MCF 10A (cell line): ENCODE measurements around the gene CPLANE1. TPM values are rescaled to one million over a fixed set of nuclear protein-coding genes. Genes with fewer than 3 reads are reported as not detected.
"Not testable (repeated sequence)": the region's sequence is repeated elsewhere in the genome, so short reads cannot be mapped to it uniquely, and the experiment has no call there.

ENCODE experiments used
- BruUV-seq: library from RNA; stranded (reverse); fragments of 400-500 nt; replicated peaks from 2 replicates; lab custom pipeline; 2021; lab: Mats Ljungman, UMichigan
- CTCF ChIA-PET: fragments of 300-600 bp; sonication (Branson Sonifier 250); formaldehyde crosslinking; extraction: SDS; loops from one replicate; lab custom pipeline; 2021; ENCODE audit warnings: antibody characterized with exemption, inconsistent platforms; lab: Yijun Ruan, JAX
- POLR2A ChIA-PET: fragments of 300-600, 350-650 bp; sonication (Branson Sonifier 250); formaldehyde crosslinking; extraction: SDS; loops from one replicate; lab custom pipeline; 2020; ENCODE audit warnings: antibody characterized with exemption, inconsistent platforms; lab: Yijun Ruan, JAX
- DNase-seq: peaks from one replicate; pipeline ENCODE4 v3.0.0-alpha.2; 2018; ENCODE audit not compliant: unreplicated experiment
- H3K27ac Mint-ChIP-seq: one replicate; pipeline ENCODE4 v1.8.0; 2022; ENCODE audit warnings: mild to moderate bottlenecking, low read depth, mixed read lengths; ENCODE audit not compliant: unreplicated experiment
- H3K27me3 Mint-ChIP-seq: one replicate; pipeline ENCODE4 v1.8.0; 2022; ENCODE audit warnings: mixed read lengths; ENCODE audit not compliant: insufficient read depth, unreplicated experiment
- H3K36me3 Mint-ChIP-seq: one replicate; pipeline ENCODE4 v1.8.0; 2022; ENCODE audit warnings: mild to moderate bottlenecking, moderate library complexity, mixed read lengths; ENCODE audit not compliant: insufficient read depth, unreplicated experiment
- H3K4me1 Mint-ChIP-seq: one replicate; pipeline ENCODE4 v1.8.0; 2022; ENCODE audit warnings: mixed read lengths; ENCODE audit not compliant: insufficient read depth, unreplicated experiment
- H3K4me3 Mint-ChIP-seq: one replicate; pipeline ENCODE4 v1.8.0; 2022; ENCODE audit warnings: mild to moderate bottlenecking, moderate library complexity, mixed read lengths; ENCODE audit not compliant: unreplicated experiment
- H3K9me3 Mint-ChIP-seq: one replicate; pipeline ENCODE4 v1.8.0; 2022; ENCODE audit warnings: mixed read lengths; ENCODE audit not compliant: unreplicated experiment
- intact Hi-C: fragments of 100-400 bp; cut with micrococcal nuclease; formaldehyde crosslinking; loops from 2 replicates; pipeline ENCODE4 v1.14.1; 2022
- total RNA-seq: library from RNA; stranded (reverse); gene quantifications from 2 replicates; pipeline ENCODE4 v1.2.3, GENCODE V29; 2022
- TF ChIP-seq, protein P1 (sequence below): fragments of 200-600 bp; IDR thresholded peaks from one replicate; pipeline ENCODE4 v1.8.0; 2022; ENCODE audit warnings: antibody characterized with exemption, mild to moderate bottlenecking; ENCODE audit not compliant: unreplicated experiment

CPLANE1 gene
- total RNA-seq, 1 experiment from 2014 or later, result 25.1 TPM

DNA sequence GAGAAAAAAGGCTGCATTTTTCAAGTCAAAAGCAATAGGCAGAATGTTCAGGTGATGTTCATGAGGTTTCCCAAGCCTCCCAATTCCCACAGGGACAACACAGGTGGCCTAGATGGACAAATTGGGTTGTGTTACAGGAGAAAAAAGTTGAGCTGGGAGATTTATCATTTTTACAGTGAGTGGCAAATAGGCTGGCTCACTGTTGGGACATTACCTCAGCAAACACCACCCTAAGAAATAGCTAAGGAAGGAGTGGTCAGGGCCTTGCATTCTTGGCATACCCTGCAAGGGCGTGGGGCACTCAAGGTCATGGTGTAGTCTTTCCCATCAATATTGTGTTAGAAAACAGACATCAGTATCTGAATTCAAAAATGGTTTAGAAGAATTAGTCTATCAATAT, 23.3 kb upstream of the CPLANE1 start:
- intact Hi-C loops, result loop anchor here (2.0 kb wide), 1 partner anchor 24 kb away; the partner anchor contains the start of gene CPLANE1
- H3K27me3 Mint-ChIP-seq, result no peaks in the 10 kb centered on the region
- CTCF ChIA-PET, result interaction anchor here (0.6 to 1.7 kb wide), 5 partner anchors 13 to 114 kb away, joined by 3 to 10 read pairs (median 3); partner anchors contain the start of gene CPLANE1
- no TSS peak for BruUV-seq
- peak; percentile 66 for DNase-seq
- H3K9me3 Mint-ChIP-seq, result peaks cover 8% of the 10 kb centered on the region
- peaks cover 13% of the 10 kb centered on the region for H3K4me1 Mint-ChIP-seq
- POLR2A ChIA-PET, result interaction anchor here (0.6 to 4.2 kb wide), 12 partner anchors 9 to 1592 kb away, joined by 3 to 52 read pairs (median 3); partner anchors contain the start of genes CPLANE1 and NUP155
- TF ChIP-seq, protein P1, sequence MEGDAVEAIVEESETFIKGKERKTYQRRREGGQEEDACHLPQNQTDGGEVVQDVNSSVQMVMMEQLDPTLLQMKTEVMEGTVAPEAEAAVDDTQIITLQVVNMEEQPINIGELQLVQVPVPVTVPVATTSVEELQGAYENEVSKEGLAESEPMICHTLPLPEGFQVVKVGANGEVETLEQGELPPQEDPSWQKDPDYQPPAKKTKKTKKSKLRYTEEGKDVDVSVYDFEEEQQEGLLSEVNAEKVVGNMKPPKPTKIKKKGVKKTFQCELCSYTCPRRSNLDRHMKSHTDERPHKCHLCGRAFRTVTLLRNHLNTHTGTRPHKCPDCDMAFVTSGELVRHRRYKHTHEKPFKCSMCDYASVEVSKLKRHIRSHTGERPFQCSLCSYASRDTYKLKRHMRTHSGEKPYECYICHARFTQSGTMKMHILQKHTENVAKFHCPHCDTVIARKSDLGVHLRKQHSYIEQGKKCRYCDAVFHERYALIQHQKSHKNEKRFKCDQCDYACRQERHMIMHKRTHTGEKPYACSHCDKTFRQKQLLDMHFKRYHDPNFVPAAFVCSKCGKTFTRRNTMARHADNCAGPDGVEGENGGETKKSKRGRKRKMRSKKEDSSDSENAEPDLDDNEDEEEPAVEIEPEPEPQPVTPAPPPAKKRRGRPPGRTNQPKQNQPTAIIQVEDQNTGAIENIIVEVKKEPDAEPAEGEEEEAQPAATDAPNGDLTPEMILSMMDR, result no peak
- no peaks in the 10 kb centered on the region for H3K36me3 Mint-ChIP-seq
- peak overlapping the region; percentile 81 for H3K27ac Mint-ChIP-seq
- H3K4me3 Mint-ChIP-seq, result no peak overlapping the region

DNA sequence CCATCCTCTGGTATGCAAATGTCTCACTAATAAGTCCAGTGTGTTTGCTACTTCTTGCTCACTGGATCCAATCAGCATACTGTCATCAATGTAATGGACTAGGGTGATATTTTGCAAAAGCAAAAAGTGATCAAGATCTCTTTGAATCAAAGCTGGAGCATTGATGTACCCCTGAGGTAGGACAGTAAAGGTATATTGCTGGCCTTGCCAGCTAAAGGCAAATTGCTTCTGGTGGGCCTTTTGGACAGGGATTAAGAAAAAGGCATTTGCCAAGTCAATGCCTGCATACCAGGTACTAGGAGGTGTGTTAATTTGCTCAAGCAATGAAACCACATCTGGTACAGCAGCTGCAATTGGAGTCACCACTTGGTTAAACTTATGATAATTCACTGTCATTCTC, 18.9 kb upstream of the CPLANE1 start:
- H3K4me3 Mint-ChIP-seq, H3K27me3 Mint-ChIP-seq, H3K9me3 Mint-ChIP-seq, BruUV-seq, H3K27ac Mint-ChIP-seq, POLR2A ChIA-PET, H3K36me3 Mint-ChIP-seq, CTCF ChIA-PET, intact Hi-C loops, DNase-seq: not testable (repeated sequence)
- H3K4me1 Mint-ChIP-seq, result peaks cover 13% of the 10 kb centered on the region

DNA sequence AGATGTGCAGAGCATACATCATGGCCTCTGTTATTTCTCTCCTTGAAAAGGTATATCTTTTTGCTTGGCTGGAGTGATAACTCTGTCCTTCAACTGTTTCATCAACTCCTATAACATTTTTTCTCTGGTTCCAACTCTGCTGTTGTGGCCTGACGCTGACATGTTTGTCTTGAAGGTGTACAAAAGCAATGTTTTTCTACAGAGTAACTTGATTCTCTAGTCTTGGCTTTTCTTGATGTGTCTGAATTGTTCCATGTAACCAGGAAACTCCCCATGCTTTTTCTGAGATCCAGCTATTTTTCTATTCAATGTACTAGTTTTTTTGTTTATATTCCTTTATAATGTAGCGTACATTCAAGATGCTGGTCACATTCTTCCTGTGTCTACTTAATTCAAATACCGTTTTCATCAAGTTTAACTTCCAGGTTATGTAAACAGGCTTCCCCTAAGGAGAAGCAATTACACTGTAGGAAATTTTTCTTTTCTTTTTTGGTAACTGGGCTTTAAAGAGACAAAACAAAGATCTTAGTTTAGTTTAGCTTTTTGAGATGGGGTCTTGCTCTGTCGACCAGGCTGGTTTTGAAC, 6.7 kb upstream of the CPLANE1 start:
- no peak overlapping the region for H3K27ac Mint-ChIP-seq
- H3K4me3 Mint-ChIP-seq, result no peak overlapping the region
- CTCF ChIA-PET, result no interaction called here
- POLR2A ChIA-PET, result no interaction called here
- no peaks in the 10 kb centered on the region for H3K9me3 Mint-ChIP-seq
- TF ChIP-seq, protein P1, result no peak
- intact Hi-C loops, result no loop called here
- BruUV-seq, result no TSS peak
- no peaks in the 10 kb centered on the region for H3K4me1 Mint-ChIP-seq
- no peaks in the 10 kb centered on the region for H3K36me3 Mint-ChIP-seq
- no peaks in the 10 kb centered on the region for H3K27me3 Mint-ChIP-seq
- no peak for DNase-seq

DNA sequence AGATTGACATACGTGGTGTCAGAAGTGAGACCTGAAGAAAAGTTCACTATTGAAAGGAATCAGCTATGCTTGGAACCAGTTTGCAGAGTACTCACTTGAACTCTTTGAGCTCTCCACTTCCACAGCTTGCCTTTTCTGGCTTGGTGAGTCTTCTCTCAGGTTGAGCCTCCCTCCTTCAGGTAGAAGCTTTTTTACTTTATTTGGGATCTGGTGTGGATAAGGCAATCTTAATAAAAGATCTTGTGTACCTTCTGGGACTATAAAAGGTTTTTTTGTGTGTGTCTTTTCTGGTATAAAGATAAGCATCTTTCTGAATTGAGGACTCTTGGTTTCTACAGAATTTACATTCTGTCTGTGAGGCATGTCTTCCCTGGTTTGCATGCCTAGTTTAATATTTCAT, 5.4 kb upstream of the CPLANE1 start:
- no peak for DNase-seq
- Mint-ChIP-seq H3K9me3 (no peaks in the 10 kb centered on the region), H3K4me3 (no peak overlapping the region), H3K36me3 (peaks cover 5% of the 10 kb centered on the region), H3K27me3 (no peaks in the 10 kb centered on the region), H3K27ac (no peak overlapping the region), H3K4me1 (no peaks in the 10 kb centered on the region)
- BruUV-seq, result no TSS peak
- ChIA-PET POLR2A (no interaction called here), CTCF (interaction anchor here (0.5 to 1.1 kb wide), 2 partner anchors 18 to 31 kb away, joined by 3 to 4 read pairs; no protein-coding TSS in a partner anchor)
- TF ChIP-seq, protein P1, result no peak
- intact Hi-C loops, result no loop called here
